Spleen (tissue), 7 donors: Measurements from ENCODE around the gene RIC1.

Source experiments
- POLR2AphosphoS5 ChIP-seq, 3 donors: sonication (generic); formaldehyde crosslinking; IDR thresholded peaks; one replicate each; pipeline ENCODE4 v1.5.1; 2017; ENCODE audit warnings: antibody characterized with exemption in 3 of 3
- TF ChIP-seq, protein P1 (sequence below), 11 experiments: fragments of 200-600 bp in 7 of 11; fragments of 450-650 bp in 4 of 11; sonication (generic) in 4 of 11; IDR thresholded peaks in 8 of 11; conservative IDR thresholded peaks in 3 of 11; 1 replicate in 7 of 11; 2 replicates in 4 of 11; pipeline versions ENCODE4 v1.4.0 to v1.8.0; 2016 to 2021; ENCODE audit warnings: antibody characterized with exemption in 11 of 11, inconsistent platforms in 4 of 11, mild to moderate bottlenecking in 1 of 11
- donor health status: DM: no; HTN: no; CAD: no; lungs with moderate emphysema.
- donor health status: DM: no; HTN: no; CAD: no.
- donor health status: DM: no; HTN: no; CAD: no.

DNA sequence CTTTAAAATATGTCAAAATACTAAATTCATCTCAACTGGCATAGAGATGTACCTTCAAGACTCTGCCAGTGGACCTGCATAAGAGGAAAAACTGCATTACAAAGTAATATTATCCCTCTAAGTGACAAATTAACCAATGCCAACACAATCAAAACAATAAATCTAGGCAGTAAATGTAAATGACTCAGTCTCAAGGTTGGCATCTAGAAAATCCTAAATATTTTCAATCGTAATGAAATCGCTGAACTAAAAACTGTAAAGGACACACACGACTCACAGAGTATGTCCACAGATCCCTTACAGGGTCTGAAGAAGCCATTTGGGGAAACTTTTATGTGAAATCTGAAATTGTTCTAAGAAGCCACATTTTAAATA is 172.8 kb downstream of the RIC1 start:
- TF ChIP-seq, protein P1, sequence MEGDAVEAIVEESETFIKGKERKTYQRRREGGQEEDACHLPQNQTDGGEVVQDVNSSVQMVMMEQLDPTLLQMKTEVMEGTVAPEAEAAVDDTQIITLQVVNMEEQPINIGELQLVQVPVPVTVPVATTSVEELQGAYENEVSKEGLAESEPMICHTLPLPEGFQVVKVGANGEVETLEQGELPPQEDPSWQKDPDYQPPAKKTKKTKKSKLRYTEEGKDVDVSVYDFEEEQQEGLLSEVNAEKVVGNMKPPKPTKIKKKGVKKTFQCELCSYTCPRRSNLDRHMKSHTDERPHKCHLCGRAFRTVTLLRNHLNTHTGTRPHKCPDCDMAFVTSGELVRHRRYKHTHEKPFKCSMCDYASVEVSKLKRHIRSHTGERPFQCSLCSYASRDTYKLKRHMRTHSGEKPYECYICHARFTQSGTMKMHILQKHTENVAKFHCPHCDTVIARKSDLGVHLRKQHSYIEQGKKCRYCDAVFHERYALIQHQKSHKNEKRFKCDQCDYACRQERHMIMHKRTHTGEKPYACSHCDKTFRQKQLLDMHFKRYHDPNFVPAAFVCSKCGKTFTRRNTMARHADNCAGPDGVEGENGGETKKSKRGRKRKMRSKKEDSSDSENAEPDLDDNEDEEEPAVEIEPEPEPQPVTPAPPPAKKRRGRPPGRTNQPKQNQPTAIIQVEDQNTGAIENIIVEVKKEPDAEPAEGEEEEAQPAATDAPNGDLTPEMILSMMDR (IDR thresholded peaks at IDR 0.05 in 8 of 11, conservative IDR thresholded peaks at IDR 0.05 in 3 of 11): no peak
- TF ChIP-seq POLR2AphosphoS5 (IDR thresholded peaks at IDR 0.05): no peak
